ENCODE measurements around the gene CYP27B1. TPM values are rescaled to one million over a fixed set of nuclear protein-coding genes. Genes with fewer than 3 reads are reported as not detected.

The CYP27B1 gene
- total and polyA plus RNA-seq, 11 donors: 0.11 to 0.77 (median 0.19) TPM; not detected in 4

- H3K9me3 ChIP-seq: no peaks in the 10 kb centered on the region
- WGBS, 4 donors: 24 to 25% (median 25%) methylated on average over 69 to 76 of the region's 76 CpGs
- H3K27ac ChIP-seq: peak overlapping the region in 11 of 12 donors; percentile 7 to 76 (median 67)
- intact Hi-C loops (cut with DNase I): no loop called here
- TF ChIP-seq, protein P1, sequence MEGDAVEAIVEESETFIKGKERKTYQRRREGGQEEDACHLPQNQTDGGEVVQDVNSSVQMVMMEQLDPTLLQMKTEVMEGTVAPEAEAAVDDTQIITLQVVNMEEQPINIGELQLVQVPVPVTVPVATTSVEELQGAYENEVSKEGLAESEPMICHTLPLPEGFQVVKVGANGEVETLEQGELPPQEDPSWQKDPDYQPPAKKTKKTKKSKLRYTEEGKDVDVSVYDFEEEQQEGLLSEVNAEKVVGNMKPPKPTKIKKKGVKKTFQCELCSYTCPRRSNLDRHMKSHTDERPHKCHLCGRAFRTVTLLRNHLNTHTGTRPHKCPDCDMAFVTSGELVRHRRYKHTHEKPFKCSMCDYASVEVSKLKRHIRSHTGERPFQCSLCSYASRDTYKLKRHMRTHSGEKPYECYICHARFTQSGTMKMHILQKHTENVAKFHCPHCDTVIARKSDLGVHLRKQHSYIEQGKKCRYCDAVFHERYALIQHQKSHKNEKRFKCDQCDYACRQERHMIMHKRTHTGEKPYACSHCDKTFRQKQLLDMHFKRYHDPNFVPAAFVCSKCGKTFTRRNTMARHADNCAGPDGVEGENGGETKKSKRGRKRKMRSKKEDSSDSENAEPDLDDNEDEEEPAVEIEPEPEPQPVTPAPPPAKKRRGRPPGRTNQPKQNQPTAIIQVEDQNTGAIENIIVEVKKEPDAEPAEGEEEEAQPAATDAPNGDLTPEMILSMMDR (IDR thresholded peaks at IDR 0.05): peak in 10 of 12 donors; percentile 8 to 56 (median 42)
- TF ChIP-seq POLR2A (IDR thresholded peaks at IDR 0.05): no peak
- H3K4me1 ChIP-seq: peaks cover 0 to 29% (median 9%) of the 10 kb centered on the region in 12 donors
- ATAC-seq (peak; percentile 24 to 50 (median 40)), DNase-seq (peak; percentile 51 to 81 (median 61))
- H3K36me3 ChIP-seq: peaks cover 0 to 48% (median 0%) of the 10 kb centered on the region in 9 donors
- H3K4me3 ChIP-seq: peak overlapping the region; percentile 29 to 71 (median 62)
- H3K27me3 ChIP-seq: peaks cover 0 to 20% (median 0%) of the 10 kb centered on the region in 9 donors
Measured at GRCh38 chr12:57726884-57727757, 39.8 kb downstream of the CYP27B1 start.

- DNase-seq (peak; percentile 75 to 85 (median 80)), ATAC-seq (peak; percentile 48 to 82 (median 78))
- Histone ChIP-seq H3K36me3 (peaks cover 0 to 49% (median 6%) of the 10 kb centered on the region in 9 donors), H3K4me1 (peaks cover 0 to 29% (median 9%) of the 10 kb centered on the region in 12 donors), H3K4me3 (peak overlapping the region; percentile 29 to 71 (median 62)), H3K27ac (peak overlapping the region; percentile 7 to 76 (median 66)), H3K9me3 (no peaks in the 10 kb centered on the region), H3K27me3 (peaks cover 0 to 20% (median 0%) of the 10 kb centered on the region in 9 donors)
- TF ChIP-seq POLR2A (IDR thresholded peaks at IDR 0.05): no peak
- TF ChIP-seq, protein P1 (IDR thresholded peaks at IDR 0.05): peak; percentile 53 to 80 (median 66)
- WGBS, 4 donors: 5 to 27% (median 17%) methylated on average over 27 to 79 of the region's 79 CpGs
- intact Hi-C loops (cut with DNase I): no loop called here
Measured at GRCh38 chr12:57726151-57726883, 40.6 kb downstream of the CYP27B1 start.

- H3K27ac ChIP-seq: peak overlapping the region in 9 of 12 donors; percentile 60 to 76 (median 70)
- DNase-seq (no peak), ATAC-seq (no peak)
- intact Hi-C loops (cut with DNase I): no loop called here
- peaks cover 0 to 49% (median 12%) of the 10 kb centered on the region in 9 donors for H3K36me3 ChIP-seq
- H3K9me3 ChIP-seq: no peaks in the 10 kb centered on the region
- TF ChIP-seq POLR2A (IDR thresholded peaks at IDR 0.05): no peak
- TF ChIP-seq, protein P1 (IDR thresholded peaks at IDR 0.05): no peak
- 11 to 26% (median 25%) methylated on average over 8 to 10 of the region's 10 CpGs for WGBS, 4 donors
- peak overlapping the region in 11 of 12 donors; percentile 29 to 71 (median 63) for H3K4me3 ChIP-seq
- peaks cover 0 to 29% (median 9%) of the 10 kb centered on the region in 12 donors for H3K4me1 ChIP-seq
- H3K27me3 ChIP-seq: peaks cover 0 to 20% (median 0%) of the 10 kb centered on the region in 9 donors
Measured at GRCh38 chr12:57725851-57726150, 41.1 kb downstream of the CYP27B1 start.
